HepG2 (cell line): ENCODE measurements around the gene PLEKHG5. TPM values are rescaled to one million over a fixed set of nuclear protein-coding genes. Genes with fewer than 3 reads are reported as not detected.

Experiments used
- CEBPB ChIP-seq: IDR thresholded peaks from 2 replicates; pipeline ENCODE4 v1.6.1; 2011; ENCODE audit warnings: low read depth, low read length, improper control_type of control experiment, borderline replicate concordance
- EP300 ChIP-seq, 3 experiments: sonication (generic) in 1 of 3; formaldehyde crosslinking in 1 of 3; IDR thresholded peaks; 2 replicates each; pipeline versions ENCODE4 v1.5.1 to v1.6.1; 2011 to 2020; ENCODE audit warnings: low read depth in 2 of 3, low read length in 2 of 3, borderline replicate concordance in 1 of 3, improper control_type of control experiment in 1 of 3, mild to moderate bottlenecking in 1 of 3, missing genetic modification reagents in 1 of 3, moderate library complexity in 1 of 3
- ETV5 ChIP-seq: IDR thresholded peaks from 2 replicates; pipeline ENCODE4 v1.6.1; 2018; ENCODE audit warnings: missing biosample characterization, missing genetic modification reagents, inconsistent platforms, borderline replicate concordance
- HNRNPLL ChIP-seq: fragments of 200-400 bp; formaldehyde crosslinking; IDR thresholded peaks from 2 replicates; pipeline ENCODE4 v1.6.1; 2017; ENCODE audit warnings: mild to moderate bottlenecking, low read depth, low read length; ENCODE audit not compliant: poor library complexity, severe bottlenecking
- NCOA2 ChIP-seq: sonication (generic); formaldehyde crosslinking; IDR thresholded peaks from 2 replicates; pipeline ENCODE4 v1.8.0; 2022; ENCODE audit warnings: inconsistent platforms
- NONO ChIP-seq, 2 experiments: fragments of 450-650 bp in 1 of 2; sonication (generic) in 1 of 2; formaldehyde crosslinking in 1 of 2; IDR thresholded peaks in 1 of 2; conservative IDR thresholded peaks in 1 of 2; 2 replicates each; pipeline versions ENCODE4 v1.6.1 to v1.8.0; 2017 to 2022; ENCODE audit warnings: mild to moderate bottlenecking in 1 of 2, missing genetic modification reagents in 1 of 2, moderate library complexity in 1 of 2
- PCBP1 ChIP-seq: fragments of 200-400 bp; formaldehyde crosslinking; IDR thresholded peaks from 2 replicates; pipeline ENCODE4 v1.6.1; 2017; ENCODE audit warnings: mild to moderate bottlenecking, low read depth, low read length, borderline replicate concordance
- PHF21A ChIP-seq: sonication (generic); formaldehyde crosslinking; IDR thresholded peaks from 2 replicates; pipeline ENCODE4 v1.5.0; 2020; ENCODE audit warnings: mild to moderate bottlenecking, missing genetic modification reagents
- RBM39 ChIP-seq: fragments of 200-400 bp; formaldehyde crosslinking; IDR thresholded peaks from one replicate; pipeline ENCODE4 v1.6.1; 2018; ENCODE audit warnings: antibody characterized with exemption, mild to moderate bottlenecking, low read depth, low read length; ENCODE audit not compliant: poor library complexity, severe bottlenecking
- REL ChIP-seq: sonication (generic); formaldehyde crosslinking; conservative IDR thresholded peaks from 2 replicates; pipeline ENCODE4 v1.8.0; 2022; ENCODE audit warnings: mild to moderate bottlenecking, missing genetic modification reagents, moderate library complexity
- SNAPC5 ChIP-seq: sonication (generic); formaldehyde crosslinking; IDR thresholded peaks from 2 replicates; pipeline ENCODE4 v1.8.1; 2023; ENCODE audit warnings: mild to moderate bottlenecking, missing genetic modification reagents, borderline replicate concordance
- ZC3H13 ChIP-seq: sonication (generic); formaldehyde crosslinking; IDR thresholded peaks from 2 replicates; pipeline ENCODE4 v1.8.1; 2023; ENCODE audit warnings: mild to moderate bottlenecking, missing genetic modification reagents, moderate library complexity
- ZNF205 ChIP-seq: IDR thresholded peaks from 2 replicates; pipeline ENCODE4 v1.6.1; 2018; ENCODE audit warnings: missing biosample characterization, missing genetic modification reagents
- ZNF460 ChIP-seq: sonication (generic); formaldehyde crosslinking; IDR thresholded peaks from 2 replicates; pipeline ENCODE4 v1.5.1; 2020; ENCODE audit warnings: missing genetic modification reagents, mild to moderate bottlenecking, borderline replicate concordance
- ZNF510 ChIP-seq: sonication (generic); formaldehyde crosslinking; IDR thresholded peaks from 2 replicates; pipeline ENCODE4 v1.4.0; 2020; ENCODE audit warnings: low read depth, mild to moderate bottlenecking, missing genetic modification reagents
- ZNF740 ChIP-seq: sonication (generic); formaldehyde crosslinking; IDR thresholded peaks from 2 replicates; pipeline ENCODE4 v1.4.0; 2020; ENCODE audit warnings: missing genetic modification reagents
- ZNF891 ChIP-seq: sonication (generic); formaldehyde crosslinking; IDR thresholded peaks from 2 replicates; pipeline ENCODE4 v1.5.0; 2020; ENCODE audit warnings: mild to moderate bottlenecking, missing genetic modification reagents
- polyA plus RNA-seq, 8 experiments: library from polyadenylated mRNA; depleted of rRNA in 3 of 8; stranded (reverse) in 7 of 8; unstranded in 1 of 8; fragments of >200 nt; fragmentation: Illumina TruSeq in 4 of 8; extraction: Trizol in 4 of 8; gene quantifications; 2 replicates each; pipeline versions ENCODE4 v1.2.1 to v1.2.3, GENCODE V29; 2011 to 2016; ENCODE audit warnings: low read depth in 4 of 8, missing spikeins in 1 of 8, mixed read lengths in 1 of 8; ENCODE audit not compliant: insufficient read depth in 1 of 8
- total RNA-seq, 5 experiments: library from RNA; depleted of rRNA; stranded (reverse); fragments of >200 nt; fragmentation: Illumina TruSeq; extraction: Trizol; gene quantifications; 2 replicates each; pipeline ENCODE4 v1.2.3, GENCODE V29; 2016; ENCODE audit warnings: low read depth in 1 of 5
- TF ChIP-seq, protein P1 (sequence below): sonication (generic); formaldehyde crosslinking; IDR thresholded peaks from 2 replicates; pipeline ENCODE4 v1.4.0; 2020; ENCODE audit warnings: mild to moderate bottlenecking, missing genetic modification reagents
- TF ChIP-seq, protein P2 (sequence below): sonication (generic); formaldehyde crosslinking; IDR thresholded peaks from 2 replicates; pipeline ENCODE4 v1.8.0; 2022; ENCODE audit warnings: missing genetic modification reagents, mild to moderate bottlenecking, inconsistent platforms, borderline replicate concordance
- TF ChIP-seq, protein P3 (sequence below): sonication (generic); IDR thresholded peaks from 2 replicates; pipeline ENCODE4 v1.6.1; 2016; ENCODE audit warnings: low read depth, borderline replicate concordance

The PLEKHG5 gene
- total and polyA plus RNA-seq, 2 of the 13 experiments (the other 11 are each of a cell fraction or from before 2014, with no cell fraction given), result 1.9 to 3.5 TPM

- TF ChIP-seq NONO (IDR thresholded peaks at IDR 0.05) (no peak), NONO (CRISPR knock-in tag; conservative IDR thresholded peaks at IDR 0.05) (peak; percentile 69), RBM39 (no peak), PCBP1 (0 out of 2 replicates have a peak, but pooled peaks have one; percentile 29), ZC3H13 (CRISPR knock-in tag) (peak; percentile 8; the same call in 1 of the 2 replicates), ETV5 (CRISPR knock-in tag) (no peak), ZNF740 (no peak), ZNF205 (no peak), ZNF891 (no peak), REL (no peak), ZNF510 (no peak), EP300 (IDR thresholded peaks at IDR 0.05; ENCODE audit: low read depth in 2 of 2, low read length in 2 of 2) (no peak), EP300 (CRISPR knock-in tag; IDR thresholded peaks at IDR 0.05; ENCODE audit: borderline replicate concordance) (no peak), CEBPB (no peak), ZNF460 (no peak), PHF21A (CRISPR knock-in tag) (no peak), NCOA2 (no peak), SNAPC5 (0 out of 2 replicates have a peak, but pooled peaks have one; percentile 68), HNRNPLL (no peak)
- TF ChIP-seq, protein P1, sequence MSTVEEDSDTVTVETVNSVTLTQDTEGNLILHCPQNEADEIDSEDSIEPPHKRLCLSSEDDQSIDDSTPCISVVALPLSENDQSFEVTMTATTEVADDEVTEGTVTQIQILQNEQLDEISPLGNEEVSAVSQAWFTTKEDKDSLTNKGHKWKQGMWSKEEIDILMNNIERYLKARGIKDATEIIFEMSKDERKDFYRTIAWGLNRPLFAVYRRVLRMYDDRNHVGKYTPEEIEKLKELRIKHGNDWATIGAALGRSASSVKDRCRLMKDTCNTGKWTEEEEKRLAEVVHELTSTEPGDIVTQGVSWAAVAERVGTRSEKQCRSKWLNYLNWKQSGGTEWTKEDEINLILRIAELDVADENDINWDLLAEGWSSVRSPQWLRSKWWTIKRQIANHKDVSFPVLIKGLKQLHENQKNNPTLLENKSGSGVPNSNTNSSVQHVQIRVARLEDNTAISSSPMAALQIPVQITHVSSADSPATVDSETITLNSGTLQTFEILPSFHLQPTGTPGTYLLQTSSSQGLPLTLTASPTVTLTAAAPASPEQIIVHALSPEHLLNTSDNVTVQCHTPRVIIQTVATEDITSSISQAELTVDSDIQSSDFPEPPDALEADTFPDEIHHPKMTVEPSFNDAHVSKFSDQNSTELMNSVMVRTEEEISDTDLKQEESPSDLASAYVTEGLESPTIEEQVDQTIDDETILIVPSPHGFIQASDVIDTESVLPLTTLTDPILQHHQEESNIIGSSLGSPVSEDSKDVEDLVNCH (CRISPR knock-in tag), result no peak
- TF ChIP-seq, protein P2, sequence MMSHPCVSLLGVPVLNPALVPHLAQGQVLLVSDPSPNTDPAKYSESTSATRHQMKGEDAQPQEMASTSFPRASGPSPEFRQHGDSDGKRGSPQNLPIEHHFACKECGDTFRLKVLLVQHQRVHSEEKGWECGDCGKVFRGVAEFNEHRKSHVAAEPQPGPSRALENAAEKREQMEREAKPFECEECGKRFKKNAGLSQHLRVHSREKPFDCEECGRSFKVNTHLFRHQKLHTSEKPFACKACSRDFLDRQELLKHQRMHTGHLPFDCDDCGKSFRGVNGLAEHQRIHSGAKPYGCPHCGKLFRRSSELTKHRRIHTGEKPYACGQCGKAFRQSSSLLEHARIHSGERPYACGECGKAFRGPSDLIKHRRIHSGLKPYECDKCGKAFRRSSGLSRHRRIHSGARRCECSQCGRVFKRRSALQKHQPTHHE (CRISPR knock-in tag), result no peak
- TF ChIP-seq, protein P3, sequence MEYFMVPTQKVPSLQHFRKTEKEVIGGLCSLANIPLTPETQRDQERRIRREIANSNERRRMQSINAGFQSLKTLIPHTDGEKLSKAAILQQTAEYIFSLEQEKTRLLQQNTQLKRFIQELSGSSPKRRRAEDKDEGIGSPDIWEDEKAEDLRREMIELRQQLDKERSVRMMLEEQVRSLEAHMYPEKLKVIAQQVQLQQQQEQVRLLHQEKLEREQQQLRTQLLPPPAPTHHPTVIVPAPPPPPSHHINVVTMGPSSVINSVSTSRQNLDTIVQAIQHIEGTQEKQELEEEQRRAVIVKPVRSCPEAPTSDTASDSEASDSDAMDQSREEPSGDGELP, result no peak
These were observed 28.9 kb downstream of the PLEKHG5 start (continued) for GRCh38 chr1:6462412-6463119.
